Suprapubic skin (tissue), 3 donors: ENCODE measurements around the gene SMPD3.

Experiments
- CTCF ChIP-seq, 2 donors: fragments of 200-600 bp in 1 of 2; fragments of 450-650 bp in 1 of 2; sonication (generic) in 1 of 2; IDR thresholded peaks; one replicate each; pipeline ENCODE4 v1.5.1; 2016 to 2019; ENCODE audit warnings: antibody characterized with exemption in 2 of 2, mild to moderate bottlenecking in 1 of 2, moderate library complexity in 1 of 2
- POLR2A ChIP-seq, 2 donors: fragments of 450-650 bp; IDR thresholded peaks; one replicate each; pipeline ENCODE4 v1.6.1; 2017; ENCODE audit warnings: antibody characterized with exemption in 2 of 2, mild to moderate bottlenecking in 2 of 2, moderate library complexity in 2 of 2

- TF ChIP-seq POLR2A (IDR thresholded peaks at IDR 0.05) (no peak), CTCF (IDR thresholded peaks at IDR 0.05) (no peak)
These were observed 11.8 kb upstream of the SMPD3 start for GRCh38 chr16:68460067-68460466.
